GM12878 (cell line): ENCODE data around the gene PRMT7. TPM values are rescaled to one million over a fixed set of nuclear protein-coding genes. Genes with fewer than 3 reads are reported as not detected.
A peak's percentile ranks its signal among the peaks of the same experiment; 100 is the strongest.

Source experiments
- ATAC-seq: fragments of 200-7000 bp; cut with Tn5 transposase; 3 replicates; pipeline ENCODE4 v1.9.1; 2020; ENCODE audit warnings: mild to moderate bottlenecking, moderate library complexity
- BruUV-seq: library from RNA; stranded (reverse); fragments of 400-500 nt; replicated peaks from 2 replicates; lab custom pipeline; 2021; lab: Mats Ljungman, UMichigan
- CTCF ChIA-PET: fragments of 300-600 bp; sonication (Branson Sonifier 250); formaldehyde crosslinking; extraction: SDS; loops from one replicate; lab custom pipeline; 2021; ENCODE audit warnings: inconsistent platforms; lab: Yijun Ruan, JAX
- POLR2A ChIA-PET: fragments of 350-600 bp; formaldehyde crosslinking; extraction: SDS; loops from one replicate; lab custom pipeline; 2021; ENCODE audit warnings: inconsistent platforms; lab: Charles Lee
- RAD21 ChIA-PET: fragments of 300-600 bp; sonication (Branson Sonifier 250); formaldehyde crosslinking; loops from one replicate; lab custom pipeline; 2023; ENCODE audit warnings: antibody characterized with exemption; ENCODE audit not compliant: unreplicated experiment; lab: Charles Lee
- SMC1A ChIA-PET: fragments of 300-600 bp; sonication (Branson Sonifier 250); formaldehyde crosslinking; loops from one replicate; lab custom pipeline; 2023; ENCODE audit not compliant: unreplicated experiment, uncharacterized antibody; lab: Charles Lee
- DNase-seq: peaks from one replicate; pipeline ENCODE4 v3.0.0-alpha.2; 2011; ENCODE audit warnings: low read depth, low spot score
- FAIRE-seq: peaks from 3 replicates; lab custom pipeline; 2011; peaks lifted over from hg19 to GRCh38; lab: Jason Lieb, UNC
- H2AFZ ChIP-seq: 2 replicates; pipeline ENCODE4 v1.6.0; 2011; ENCODE audit warnings: low read depth, low read length, control low read depth; ENCODE audit not compliant: control insufficient read depth
- H3K27ac ChIP-seq: 2 replicates; pipeline ENCODE4 v1.5.1; 2011; ENCODE audit warnings: control low read depth; ENCODE audit not compliant: control insufficient read depth, insufficient read depth
- H3K27me3 ChIP-seq, 2 experiments: replicated peaks in 1 of 2; 2 replicates each; pipeline versions ENCODE4 v1.6.0 to v1.6.1; 2011; ENCODE audit warnings: low read length in 1 of 2; ENCODE audit not compliant: control insufficient read depth in 2 of 2, insufficient read depth in 2 of 2
- H3K36me3 ChIP-seq, 2 experiments: 2 replicates each; pipeline ENCODE4 v1.5.1; 2011; ENCODE audit warnings: low read length in 1 of 2; ENCODE audit not compliant: control insufficient read depth in 2 of 2, insufficient read depth in 2 of 2
- H3K4me1 ChIP-seq: 2 replicates; pipeline ENCODE4 v1.6.1; 2011; ENCODE audit warnings: mild to moderate bottlenecking, low read length, moderate library complexity, mixed read lengths; ENCODE audit not compliant: control insufficient read depth, insufficient read depth
- H3K4me2 ChIP-seq: 2 replicates; pipeline ENCODE4 v1.6.0; 2011; ENCODE audit warnings: control low read depth; ENCODE audit not compliant: control insufficient read depth, insufficient read depth
- H3K4me3 ChIP-seq: fragments of 200-600 bp; sonication (generic); 2 replicates; pipeline ENCODE4 v1.5.1; 2016
- H3K79me2 ChIP-seq: 2 replicates; pipeline ENCODE4 v1.6.0; 2011; ENCODE audit warnings: low read length; ENCODE audit not compliant: control insufficient read depth, insufficient read depth
- H3K9ac ChIP-seq: 2 replicates; pipeline ENCODE4 v1.8.0; 2011; ENCODE audit warnings: low read length, control low read depth, mixed read lengths; ENCODE audit not compliant: control insufficient read depth, insufficient read depth
- H3K9me3 ChIP-seq: replicated peaks from 3 replicates; pipeline ENCODE4 v1.5.1; 2011; ENCODE audit warnings: mild to moderate bottlenecking, low read length; ENCODE audit not compliant: control insufficient read depth, insufficient read depth
- H4K20me1 ChIP-seq: 2 replicates; pipeline ENCODE4 v1.6.0; 2011; ENCODE audit not compliant: control insufficient read depth, insufficient read depth
- BACH1 ChIP-seq: fragments of 450-650 bp; IDR thresholded peaks from 2 replicates; pipeline ENCODE4 v1.6.1; 2017; ENCODE audit warnings: mild to moderate bottlenecking, borderline replicate concordance
- CEBPB ChIP-seq, 2 experiments: fragments of 150-350 bp in 1 of 2; IDR thresholded peaks; 2 replicates each; pipeline ENCODE4 v1.6.1; 2012 to 2014; ENCODE audit warnings: low read depth in 2 of 2, low read length in 2 of 2, borderline replicate concordance in 1 of 2, inconsistent platforms in 1 of 2
- EZH2 ChIP-seq: IDR thresholded peaks from 2 replicates; pipeline ENCODE4 v1.6.1; 2012; ENCODE audit warnings: low read depth, mild to moderate bottlenecking, control low read depth, inconsistent platforms, low read length, borderline replicate concordance; ENCODE audit not compliant: control insufficient read depth
- IRF3 ChIP-seq: fragments of 450-650 bp; IDR thresholded peaks from 2 replicates; pipeline ENCODE4 v1.6.1; 2014; ENCODE audit warnings: mild to moderate bottlenecking
- WGBS: methylation state at CpG from one replicate; pipeline ENCODE4 v1.1.6; 2016; ENCODE audit warnings: low lambda C conversion rate; ENCODE audit not compliant: insufficient replicate concordance, insufficient coverage; ENCODE audit errors: missing lambda C conversion rate; 5-methylcytosine and 5-hydroxymethylcytosine counted together
- in situ Hi-C: fragments of 300-500 bp; cut with MboI; formaldehyde crosslinking; loops from 9 replicates; pipeline ENCODE4 v1.14.3; 2018; ENCODE audit warnings: mixed read lengths
- intact Hi-C: fragments of 100-400 bp; cut with micrococcal nuclease; formaldehyde crosslinking; loops from one replicate; pipeline ENCODE4 v1.14.2; 2022; ENCODE audit not compliant: unreplicated experiment
- polyA plus RNA-seq, 11 experiments: library from polyadenylated mRNA; depleted of rRNA in 4 of 11; unstranded in 6 of 11; stranded (reverse) in 5 of 11; fragments of >200 nt; fragmentation: Nextera tagmentation in 4 of 11; fragmentation: Illumina TruSeq in 1 of 11; extraction: Ambion mirVana in 4 of 11; extraction: Trizol in 1 of 11; gene quantifications; 1 replicate in 1 of 11; 2 replicates in 10 of 11; pipeline versions ENCODE4 v1.2.1 to v1.2.3, GENCODE V29; 2011 to 2016; ENCODE audit warnings: inconsistent platforms in 2 of 11, missing spikeins in 2 of 11, low read depth in 1 of 11
- total RNA-seq, 4 experiments: library from RNA; depleted of rRNA in 3 of 4; stranded (reverse); fragments of >200 nt in 3 of 4; fragmentation: Illumina TruSeq in 1 of 4; extraction: Trizol in 1 of 4; gene quantifications; 2 replicates each; pipeline versions ENCODE4 v1.2.1 to v1.2.3, GENCODE V29; 2013 to 2021

Gene PRMT7
- total and polyA plus RNA-seq, 10 of the 15 experiments (the other 5 are each of a cell fraction or from before 2014, with no cell fraction given), result 5.1 to 56.1 (median 42.0) TPM

- TF ChIP-seq IRF3, result no peak
- no peak for TF ChIP-seq CEBPB (IDR thresholded peaks at IDR 0.05; ENCODE audit: borderline replicate concordance in 1 of 2, low read depth in 2 of 2, low read length in 2 of 2)
- TF ChIP-seq, all 136 proteins: peak for 35
These were observed 45.6 kb downstream of the PRMT7 start (continued) for GRCh38 chr16:68356249-68356918.

- in situ Hi-C loops, result no loop called here
- Histone ChIP-seq H2AFZ (no peak overlapping the region), H3K36me3 (peaks cover 23 to 43% of the 10 kb centered on the region in 2 experiments), H3K9me3 (no peaks in the 10 kb centered on the region), H3K27me3 (no peaks in the 10 kb centered on the region), H3K4me2 (peak overlapping the region; percentile 89), H4K20me1 (no peaks in the 10 kb centered on the region), H3K79me2 (no peaks in the 10 kb centered on the region), H3K9ac (no peak overlapping the region; the same call in 1 of the 2 replicates), H3K27ac (peak overlapping the region; percentile 51), H3K4me1 (peaks cover 23% of the 10 kb centered on the region), H3K4me3 (no peak overlapping the region)
- WGBS, result 60% methylated on average over 5 of the region's 5 CpGs
- DNase-seq (no peak), FAIRE-seq (peak; percentile 18), ATAC-seq (peak; percentile 2; the same call in 2 of the 3 replicates)
- TF ChIP-seq BACH1, result no peak
- TF ChIP-seq EZH2, result no peak
- ChIA-PET SMC1A (interaction anchor here (1.3 to 1.5 kb wide), 4 partner anchors 12 to 96 kb away, joined by 3 to 7 read pairs (median 4); partner anchors contain the start of gene SLC7A6), CTCF (interaction anchor here (1.0 to 4.6 kb wide), 7 partner anchors 10 to 154 kb away, joined by 3 to 16 read pairs (median 5); no protein-coding TSS in a partner anchor), RAD21 (interaction anchor here (1.0 to 2.4 kb wide), 4 partner anchors 12 to 120 kb away, joined by 3 to 9 read pairs (median 6); no protein-coding TSS in a partner anchor), POLR2A (interaction anchor here (1.2 kb wide), 1 partner anchor 25 kb away, joined by 3 read pairs; no protein-coding TSS in a partner anchor)
- intact Hi-C loops, result loop anchor here (1.0 kb wide), 1 partner anchor 12 kb away; no protein-coding TSS in a partner anchor
- BruUV-seq, result no TSS peak
These were observed 46.1 kb downstream of the PRMT7 start for GRCh38 chr16:68356919-68357286.
